ENCODE measurements around the gene CAMK2D. TPM values are rescaled to one million over a fixed set of nuclear protein-coding genes. Genes with fewer than 3 reads are reported as not detected.
A peak's percentile ranks its signal among the peaks of the same experiment; 100 is the strongest.
"Not testable (repeated sequence)": the region's sequence is repeated elsewhere in the genome, so short reads cannot be mapped to it uniquely, and the experiment has no call there.

The CAMK2D gene
- 10 to 100 TPM; 71.4 to 80.6 (median 79.8) TPM for polyA plus RNA-seq (ENCODE audit: insufficient read length in 3 of 3)
- long read RNA-seq, donor 1, full-length matches to known transcripts: 9 of 9 reads
- long read RNA-seq, donor 1, partial matches to known transcripts: 0 of 9 reads
- long read RNA-seq, donor 1, other reads (novel, unspliced or antisense): 0 of 9 reads
- long read RNA-seq, donor 2, full-length matches to known transcripts: 11 of 11 reads
- long read RNA-seq, donor 2, partial matches to known transcripts: 0 of 11 reads
- long read RNA-seq, donor 2, other reads (novel, unspliced or antisense): 0 of 11 reads
- long read RNA-seq, donor 3, full-length matches to known transcripts: 2 of 2 reads
- long read RNA-seq, donor 3, partial matches to known transcripts: 0 of 2 reads
- long read RNA-seq, donor 3, other reads (novel, unspliced or antisense): 0 of 2 reads
- long read RNA-seq, donor 4, full-length matches to known transcripts: 5 of 5 reads
- long read RNA-seq, donor 4, partial matches to known transcripts: 0 of 5 reads
- long read RNA-seq, donor 4, other reads (novel, unspliced or antisense): 0 of 5 reads
- long read RNA-seq, donor 5, full-length matches to known transcripts: 7 of 7 reads
- long read RNA-seq, donor 5, partial matches to known transcripts: 0 of 7 reads
- long read RNA-seq, donor 5, other reads (novel, unspliced or antisense): 0 of 7 reads
- long read RNA-seq, donor 6, full-length matches to known transcripts: 13 of 13 reads
- long read RNA-seq, donor 6, partial matches to known transcripts: 0 of 13 reads
- long read RNA-seq, donor 6, other reads (novel, unspliced or antisense): 0 of 13 reads
- long read RNA-seq, donor 7, full-length matches to known transcripts: 6 of 11 reads
- long read RNA-seq, donor 7, partial matches to known transcripts: 5 of 11 reads
- long read RNA-seq, donor 7, other reads (novel, unspliced or antisense): 0 of 11 reads
- long read RNA-seq, donor 8, full-length matches to known transcripts: 3 of 3 reads
- long read RNA-seq, donor 8, partial matches to known transcripts: 0 of 3 reads
- long read RNA-seq, donor 8, other reads (novel, unspliced or antisense): 0 of 3 reads
- long read RNA-seq, donor 9, full-length matches to known transcripts: 9 of 9 reads
- long read RNA-seq, donor 9, partial matches to known transcripts: 0 of 9 reads
- long read RNA-seq, donor 9, other reads (novel, unspliced or antisense): 0 of 9 reads
- long read RNA-seq, donor 10, full-length matches to known transcripts: 5 of 13 reads
- long read RNA-seq, donor 10, partial matches to known transcripts: 8 of 13 reads
- long read RNA-seq, donor 10, other reads (novel, unspliced or antisense): 0 of 13 reads
- long read RNA-seq, donor 11, full-length matches to known transcripts: 9 of 9 reads
- long read RNA-seq, donor 11, partial matches to known transcripts: 0 of 9 reads
- long read RNA-seq, donor 11, other reads (novel, unspliced or antisense): 0 of 9 reads
- long read RNA-seq, donor 12, full-length matches to known transcripts: 16 of 16 reads
- long read RNA-seq, donor 12, partial matches to known transcripts: 0 of 16 reads
- long read RNA-seq, donor 12, other reads (novel, unspliced or antisense): 0 of 16 reads
- long read RNA-seq, donor 13, full-length matches to known transcripts: 3 of 3 reads
- long read RNA-seq, donor 13, partial matches to known transcripts: 0 of 3 reads
- long read RNA-seq, donor 13, other reads (novel, unspliced or antisense): 0 of 3 reads
- long read RNA-seq, donor 14, full-length matches to known transcripts: 16 of 16 reads
- long read RNA-seq, donor 14, partial matches to known transcripts: 0 of 16 reads
- long read RNA-seq, donor 14, other reads (novel, unspliced or antisense): 0 of 16 reads
- long read RNA-seq, donor 15, full-length matches to known transcripts: 14 of 14 reads
- long read RNA-seq, donor 15, partial matches to known transcripts: 0 of 14 reads
- long read RNA-seq, donor 15, other reads (novel, unspliced or antisense): 0 of 14 reads
- long read RNA-seq, donor 16, full-length matches to known transcripts: 2 of 2 reads
- long read RNA-seq, donor 16, partial matches to known transcripts: 0 of 2 reads
- long read RNA-seq, donor 16, other reads (novel, unspliced or antisense): 0 of 2 reads

GRCh38 chr4:113761620-113762185, at the start of gene CAMK2D:
Gene CAMK2D, minus strand, starts transcription at chr4:113761738. Its CDS starts 670 bp downstream, at chr4:113761068.
- DNase-seq: peak; percentile 93

- DNase-seq: no peak
Measured at GRCh38 chr4:113810906-113811305, 49.4 kb upstream of the CAMK2D start.

- DNase-seq: no peak
Measured at GRCh38 chr4:113809311-113809710, 47.8 kb upstream of the CAMK2D start.

GRCh38 chr4:113806850-113807249, 45.3 kb upstream of the CAMK2D start:
- DNase-seq: no peak

- no peak for DNase-seq
Measured at GRCh38 chr4:113801882-113802281, 40.3 kb upstream of the CAMK2D start.

- DNase-seq: not testable (repeated sequence)
Measured at GRCh38 chr4:113796381-113796780, 34.8 kb upstream of the CAMK2D start.

GRCh38 chr4:113790478-113790877, 28.9 kb upstream of the CAMK2D start:
- DNase-seq: no peak

- DNase-seq: no peak
Measured at GRCh38 chr4:113788888-113789287, 27.4 kb upstream of the CAMK2D start.

GRCh38 chr4:113785781-113786180, 24.2 kb upstream of the CAMK2D start:
- no peak for DNase-seq

GRCh38 chr4:113784497-113785250, 23.1 kb upstream of the CAMK2D start:
- no peak for DNase-seq

- no peak for DNase-seq
Measured at GRCh38 chr4:113783701-113784100, 22.2 kb upstream of the CAMK2D start.

- no peak for DNase-seq
Measured at GRCh38 chr4:113783289-113783688, 21.8 kb upstream of the CAMK2D start.

- no peak for DNase-seq
Measured at GRCh38 chr4:113781439-113782040, 20.0 kb upstream of the CAMK2D start.

GRCh38 chr4:113776679-113777078, 15.1 kb upstream of the CAMK2D start:
- DNase-seq: no peak

- DNase-seq: no peak
Measured at GRCh38 chr4:113776016-113776415, 14.5 kb upstream of the CAMK2D start.

- no peak for DNase-seq
Measured at GRCh38 chr4:113773756-113774155, 12.2 kb upstream of the CAMK2D start.

GRCh38 chr4:113773014-113773413, 11.5 kb upstream of the CAMK2D start:
- no peak for DNase-seq

- no peak for DNase-seq
Measured at GRCh38 chr4:113772319-113772718, 10.8 kb upstream of the CAMK2D start.
